Activated T-helper 17 cell treated with anti-CD3 and anti-CD28 coated beads, Interleukin-2, amount 50 U/mL, for 72 hours (primary cell): ENCODE results near the gene HES2. TPM values are rescaled to one million over a fixed set of nuclear protein-coding genes. Genes with fewer than 3 reads are reported as not detected.
"Not testable (repeated sequence)": the region's sequence is repeated elsewhere in the genome, so short reads cannot be mapped to it uniquely, and the experiment has no call there.

Experiments
- ATAC-seq: fragments of 150-1000 bp; cut with Tn5 transposase; replicated peaks from 2 replicates; pipeline ENCODE4 v1.10.0; 2021; ENCODE audit warnings: mild to moderate bottlenecking, moderate library complexity
- H3K27ac Mint-ChIP-seq: one replicate; pipeline ENCODE4 v1.8.0; 2022; ENCODE audit warnings: mixed read lengths
- H3K27me3 Mint-ChIP-seq: one replicate; pipeline ENCODE4 v1.8.0; 2022; ENCODE audit warnings: mixed read lengths
- H3K36me3 Mint-ChIP-seq: one replicate; pipeline ENCODE4 v1.8.0; 2022; ENCODE audit warnings: low read depth, mild to moderate bottlenecking, mixed read lengths
- H3K4me1 Mint-ChIP-seq: one replicate; pipeline ENCODE4 v1.8.0; 2022; ENCODE audit warnings: mixed read lengths
- H3K4me3 Mint-ChIP-seq: one replicate; pipeline ENCODE4 v1.8.0; 2022; ENCODE audit warnings: mild to moderate bottlenecking, mixed read lengths
- H3K9me3 Mint-ChIP-seq: one replicate; pipeline ENCODE4 v1.8.0; 2022; ENCODE audit warnings: mixed read lengths
- total RNA-seq, 2 donors: library from RNA; stranded (reverse); gene quantifications; one replicate each; pipeline ENCODE4 v1.2.3, GENCODE V29; 2022

Gene HES2
- total RNA-seq, 2 donors from 2014 or later = 0.17 to 0.37 TPM

DNA sequence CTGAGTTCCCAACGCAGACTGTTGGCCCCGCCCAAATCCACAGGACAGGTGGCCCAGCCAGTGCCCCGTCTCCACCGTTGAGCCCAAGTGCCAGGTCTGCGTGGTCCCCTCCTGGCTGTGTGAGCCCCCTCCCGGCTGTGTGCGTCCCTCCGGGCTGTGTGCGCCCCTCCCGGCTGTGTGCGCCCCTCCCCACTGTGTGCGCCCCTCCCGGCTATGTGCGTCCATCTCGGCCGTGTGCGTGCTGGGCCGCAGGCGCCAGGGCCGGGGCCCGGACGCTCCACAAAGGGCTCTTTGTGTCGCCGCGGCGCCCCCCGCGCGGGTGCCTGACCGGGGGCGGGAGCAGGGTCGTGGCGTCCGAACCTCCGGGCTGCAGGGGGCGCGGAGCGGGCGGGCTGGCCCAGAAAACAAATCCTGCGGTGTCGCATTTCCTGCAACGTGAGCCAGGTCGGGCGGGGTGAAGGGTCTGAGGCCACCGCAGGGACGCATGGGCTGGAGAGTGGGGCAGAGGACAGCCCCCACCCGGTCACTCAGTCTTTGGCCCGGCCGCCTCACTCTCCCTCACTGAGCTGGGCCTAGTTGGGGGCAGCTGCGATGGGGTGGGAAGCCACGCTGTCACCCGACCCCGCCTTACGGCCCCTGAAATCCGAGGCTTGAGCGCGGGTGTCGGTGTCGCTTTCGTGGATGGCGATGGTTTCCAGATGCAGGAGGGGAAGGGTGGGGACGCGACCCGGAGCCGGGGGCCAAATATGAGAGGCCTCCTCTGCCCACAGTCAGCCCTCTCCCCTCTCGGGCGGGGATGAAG, 27.5 kb upstream of the HES2 start:
- Mint-ChIP-seq H3K4me3 (peak overlapping the region; percentile 65), H3K27me3 (peaks cover 13% of the 10 kb centered on the region), H3K9me3 (no peaks in the 10 kb centered on the region), H3K36me3 (no peaks in the 10 kb centered on the region), H3K27ac (no peak overlapping the region), H3K4me1 (peaks cover 13% of the 10 kb centered on the region)
- no peak for ATAC-seq

DNA sequence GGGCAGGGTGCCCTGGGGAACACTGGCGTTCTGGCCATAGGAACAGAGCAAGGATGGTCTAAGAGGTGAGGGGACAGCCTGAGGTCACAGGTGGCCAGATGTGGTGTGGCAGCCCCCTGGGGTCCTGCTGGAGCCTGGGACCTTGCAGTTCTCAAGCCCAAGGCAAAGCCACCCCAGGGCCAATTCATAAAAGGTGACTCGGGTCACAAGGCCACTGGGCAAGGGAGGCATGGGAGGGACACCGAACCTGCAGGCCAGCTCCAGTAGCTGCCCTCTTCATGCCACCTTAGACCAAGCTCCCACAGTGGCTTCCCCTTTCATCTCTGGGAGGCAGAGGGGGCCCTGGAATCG, 26.9 kb upstream of the HES2 start:
- Mint-ChIP-seq H3K4me3 (peak overlapping the region; percentile 65), H3K9me3 (no peaks in the 10 kb centered on the region), H3K4me1 (peaks cover 13% of the 10 kb centered on the region), H3K36me3 (no peaks in the 10 kb centered on the region), H3K27ac (no peak overlapping the region), H3K27me3 (peaks cover 13% of the 10 kb centered on the region)
- no peak for ATAC-seq

DNA sequence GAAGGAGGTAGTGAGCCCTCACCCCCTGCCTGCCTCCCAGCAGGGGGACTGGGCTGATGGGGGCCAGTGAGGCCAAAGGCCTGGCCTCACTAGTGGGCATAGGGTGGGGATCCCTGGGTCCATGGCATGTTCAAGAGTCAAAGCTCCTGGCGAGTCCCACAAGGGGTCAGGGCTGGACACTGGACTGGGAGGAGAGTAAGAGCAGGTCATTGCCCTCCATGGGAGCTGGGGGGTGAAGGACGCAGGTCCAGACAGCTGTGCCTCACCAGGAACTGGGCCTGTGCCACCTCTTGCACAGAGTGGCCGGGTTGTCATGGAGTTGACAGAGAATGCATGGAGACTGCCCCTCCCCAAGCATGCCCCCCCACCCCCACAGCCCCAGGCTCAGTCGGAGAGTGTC, 26.2 kb upstream of the HES2 start:
- H3K36me3 Mint-ChIP-seq, H3K27ac Mint-ChIP-seq, H3K9me3 Mint-ChIP-seq, ATAC-seq: not testable (repeated sequence)
- Mint-ChIP-seq H3K27me3 (peaks cover 13% of the 10 kb centered on the region), H3K4me3 (peak overlapping the region; percentile 65), H3K4me1 (peaks cover 13% of the 10 kb centered on the region)

DNA sequence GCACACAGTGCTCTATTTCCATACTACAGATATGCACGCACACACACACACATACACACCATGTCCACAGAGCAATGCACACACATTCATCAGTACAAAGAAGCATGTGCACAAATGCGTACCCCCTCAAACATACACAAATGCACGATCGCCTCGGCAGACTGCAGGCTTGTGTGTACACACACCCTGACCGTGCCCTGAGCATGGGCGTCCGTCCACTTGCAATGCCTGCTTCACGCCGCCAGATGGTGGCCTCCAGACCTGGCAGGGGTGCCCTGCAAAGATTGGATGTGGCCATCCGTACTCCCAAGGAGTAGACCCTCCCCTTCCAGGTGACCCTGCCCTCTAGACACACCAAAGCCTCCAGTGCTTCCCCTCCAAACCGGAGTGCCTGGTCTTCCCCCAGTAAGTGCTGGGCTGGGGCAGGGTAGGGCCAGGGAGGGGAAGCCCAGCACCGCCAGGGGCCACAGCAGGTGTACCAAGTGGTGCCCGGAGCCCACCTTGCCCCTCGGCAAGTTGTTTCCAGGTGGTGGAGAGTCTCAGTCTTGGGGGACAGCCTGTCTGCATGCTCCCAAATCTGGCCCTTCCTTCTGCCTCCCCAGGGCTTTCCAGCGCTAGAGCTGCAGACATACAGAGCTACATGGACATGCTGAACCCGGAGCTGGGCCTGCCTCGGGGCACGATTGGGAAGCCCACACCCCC, 25.5 kb upstream of the HES2 start:
- Mint-ChIP-seq H3K4me3 (no peak overlapping the region), H3K36me3 (no peaks in the 10 kb centered on the region), H3K27ac (no peak overlapping the region), H3K4me1 (peaks cover 13% of the 10 kb centered on the region), H3K9me3 (no peaks in the 10 kb centered on the region), H3K27me3 (peaks cover 10% of the 10 kb centered on the region)
- ATAC-seq = peak; percentile 33

DNA sequence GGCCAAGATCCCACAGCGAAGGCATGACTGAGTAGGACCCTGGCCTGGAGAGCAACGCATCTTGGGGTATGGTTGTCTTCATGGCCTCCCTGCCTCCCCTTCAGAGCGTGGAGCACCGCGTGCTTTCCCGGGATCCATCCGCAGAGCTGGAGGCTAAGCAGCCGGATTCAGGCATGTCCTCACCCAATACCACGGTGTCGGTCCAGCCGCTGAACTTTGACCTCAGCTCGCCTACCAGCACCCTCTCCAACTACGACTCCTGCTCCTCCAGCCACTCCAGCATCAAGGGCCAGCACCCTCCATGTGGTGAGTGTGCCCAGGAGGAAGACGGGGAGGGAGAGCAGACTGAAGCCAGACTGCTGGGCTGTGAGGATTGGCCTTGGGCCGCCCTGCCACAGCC, 24.7 kb upstream of the HES2 start:
- H3K4me1 Mint-ChIP-seq = peaks cover 8% of the 10 kb centered on the region
- H3K9me3 Mint-ChIP-seq = no peaks in the 10 kb centered on the region
- peaks cover 7% of the 10 kb centered on the region for H3K27me3 Mint-ChIP-seq
- H3K4me3 Mint-ChIP-seq = no peak overlapping the region
- no peak for ATAC-seq
- no peak overlapping the region for H3K27ac Mint-ChIP-seq
- no peaks in the 10 kb centered on the region for H3K36me3 Mint-ChIP-seq

DNA sequence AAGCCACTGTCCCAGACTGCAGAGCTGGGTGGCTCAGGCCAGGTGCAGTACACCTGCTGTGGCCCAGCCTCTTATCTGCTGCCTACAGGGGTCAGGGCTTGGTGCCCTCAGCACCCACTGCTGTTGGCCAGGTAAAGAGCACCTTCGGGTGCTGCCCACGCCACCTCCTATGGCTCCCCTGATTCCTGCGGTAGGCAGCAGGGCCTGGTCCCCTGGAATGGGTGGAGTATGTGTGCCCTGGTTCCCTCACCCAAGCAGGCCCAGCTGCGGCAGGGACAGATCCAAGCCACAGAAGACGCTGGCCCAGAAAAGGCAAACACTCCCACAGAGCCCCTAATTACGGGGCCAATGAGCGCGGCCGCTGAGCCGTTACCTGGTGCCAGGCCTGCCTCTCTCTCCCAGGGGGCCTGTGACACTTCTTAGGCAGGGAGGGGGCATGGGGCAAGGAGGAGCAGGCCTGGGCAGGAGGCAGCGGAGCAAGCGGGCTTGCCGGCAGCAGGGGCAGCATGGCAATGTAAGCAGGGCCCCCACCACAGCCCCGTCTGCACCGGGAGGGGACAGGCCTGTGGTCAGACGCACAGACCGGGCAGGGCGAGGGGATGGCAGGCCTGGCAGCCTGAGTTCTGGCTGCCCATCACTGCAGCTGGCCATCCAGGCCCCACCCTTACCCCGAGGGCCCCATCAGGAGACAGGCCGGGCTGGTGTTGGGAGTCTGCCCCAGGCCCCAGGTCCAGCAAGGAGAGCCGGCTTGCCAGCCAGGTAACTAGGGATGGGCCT, 23.8 kb upstream of the HES2 start:
- Mint-ChIP-seq H3K9me3 (no peaks in the 10 kb centered on the region), H3K4me1 (peaks cover 5% of the 10 kb centered on the region), H3K4me3 (no peak overlapping the region), H3K27ac (no peak overlapping the region), H3K36me3 (no peaks in the 10 kb centered on the region), H3K27me3 (peaks cover 6% of the 10 kb centered on the region)
- ATAC-seq = no peak

DNA sequence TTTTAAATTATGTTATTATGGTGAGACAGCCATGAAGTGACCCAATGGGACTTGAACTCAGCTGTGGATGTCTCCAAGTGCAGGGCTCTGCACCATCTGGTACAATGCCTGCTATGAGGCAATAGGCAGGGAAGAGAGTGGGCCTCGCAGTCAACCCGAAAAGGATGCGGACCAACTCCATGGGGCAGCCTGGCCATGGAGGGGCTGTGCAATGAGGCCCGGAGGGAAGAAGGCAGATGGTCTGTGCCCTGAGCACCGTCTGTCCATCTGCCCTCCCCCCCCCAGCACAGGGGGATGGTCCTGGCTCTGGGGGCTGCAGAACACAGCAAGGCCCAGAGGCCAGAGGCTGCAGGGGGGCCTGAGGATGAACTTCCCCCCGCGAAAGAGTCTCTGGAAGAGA, 21.9 kb upstream of the HES2 start:
- ATAC-seq = no peak
- Mint-ChIP-seq H3K36me3 (no peaks in the 10 kb centered on the region), H3K9me3 (no peaks in the 10 kb centered on the region), H3K27ac (no peak overlapping the region), H3K27me3 (peaks cover 10% of the 10 kb centered on the region), H3K4me1 (peaks cover 10% of the 10 kb centered on the region), H3K4me3 (peak overlapping the region; percentile 19)

DNA sequence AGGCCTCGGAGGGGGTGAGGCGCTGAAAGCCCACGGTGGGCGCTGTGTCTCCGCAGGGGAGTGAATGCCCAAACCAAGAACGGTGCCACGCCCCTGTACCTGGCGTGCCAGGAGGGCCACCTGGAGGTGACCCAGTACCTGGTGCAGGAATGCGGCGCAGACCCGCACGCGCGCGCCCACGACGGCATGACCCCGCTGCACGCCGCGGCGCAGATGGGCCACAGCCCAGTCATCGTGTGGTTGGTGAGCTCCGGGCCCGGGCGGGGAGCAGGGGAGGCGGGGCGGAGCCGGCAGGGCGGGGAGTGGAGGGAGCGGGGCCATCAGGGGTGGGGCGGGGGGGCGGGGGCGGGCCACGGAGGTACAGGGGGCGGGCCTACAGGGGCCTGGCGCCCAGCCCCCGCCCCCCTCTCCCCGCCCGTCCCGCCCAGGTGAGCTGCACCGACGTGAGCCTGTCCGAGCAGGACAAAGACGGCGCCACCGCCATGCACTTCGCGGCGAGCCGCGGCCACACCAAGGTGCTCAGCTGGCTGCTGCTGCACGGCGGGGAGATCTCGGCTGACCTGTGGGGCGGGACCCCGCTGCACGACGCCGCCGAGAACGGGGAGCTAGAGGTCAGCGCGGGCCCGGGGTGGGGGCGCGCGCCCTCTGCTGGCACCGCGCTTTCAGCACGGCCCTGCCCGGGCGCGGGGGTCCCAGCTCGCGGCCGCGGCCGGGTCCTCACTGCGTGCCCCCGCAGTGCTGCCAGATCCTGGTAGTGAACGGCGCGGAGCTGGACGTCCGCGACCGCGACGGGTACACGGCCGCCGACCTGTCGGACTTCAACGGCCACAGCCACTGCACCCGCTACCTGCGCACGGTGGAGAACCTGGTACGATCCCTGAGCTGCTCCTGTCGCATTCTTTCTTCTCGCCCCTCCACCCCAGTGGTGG, 20.7 kb upstream of the HES2 start:
- Mint-ChIP-seq H3K27ac (no peak overlapping the region), H3K27me3 (peaks cover 10% of the 10 kb centered on the region), H3K36me3 (no peaks in the 10 kb centered on the region), H3K4me3 (peak overlapping the region; percentile 48), H3K9me3 (no peaks in the 10 kb centered on the region), H3K4me1 (peaks cover 10% of the 10 kb centered on the region)
- peak; percentile 91 for ATAC-seq

DNA sequence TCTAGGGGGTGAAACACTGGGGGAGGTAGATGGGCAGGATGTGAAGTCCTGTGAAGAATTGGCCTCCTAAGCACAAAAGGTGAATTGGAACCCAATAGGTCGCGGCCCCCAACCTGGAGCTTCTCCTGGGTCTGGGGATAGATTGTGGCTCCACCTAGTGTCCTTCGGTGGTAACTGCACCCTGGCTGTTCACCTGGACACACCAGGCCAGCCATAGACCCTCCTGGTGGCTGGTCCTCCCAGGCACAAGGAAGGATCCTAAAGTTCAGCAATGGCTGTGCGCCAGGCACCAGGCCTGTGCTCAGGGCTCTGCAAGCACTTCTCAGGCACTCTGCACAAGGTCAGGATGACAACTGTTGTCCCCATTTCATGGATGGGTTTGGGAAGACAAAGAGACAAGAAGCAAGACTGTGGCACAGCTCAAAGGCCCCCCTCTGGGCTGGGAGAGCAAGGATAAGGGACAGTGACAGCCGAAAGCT, 18.4 kb upstream of the HES2 start:
- no peak overlapping the region for H3K4me3 Mint-ChIP-seq
- H3K9me3 Mint-ChIP-seq = no peaks in the 10 kb centered on the region

DNA sequence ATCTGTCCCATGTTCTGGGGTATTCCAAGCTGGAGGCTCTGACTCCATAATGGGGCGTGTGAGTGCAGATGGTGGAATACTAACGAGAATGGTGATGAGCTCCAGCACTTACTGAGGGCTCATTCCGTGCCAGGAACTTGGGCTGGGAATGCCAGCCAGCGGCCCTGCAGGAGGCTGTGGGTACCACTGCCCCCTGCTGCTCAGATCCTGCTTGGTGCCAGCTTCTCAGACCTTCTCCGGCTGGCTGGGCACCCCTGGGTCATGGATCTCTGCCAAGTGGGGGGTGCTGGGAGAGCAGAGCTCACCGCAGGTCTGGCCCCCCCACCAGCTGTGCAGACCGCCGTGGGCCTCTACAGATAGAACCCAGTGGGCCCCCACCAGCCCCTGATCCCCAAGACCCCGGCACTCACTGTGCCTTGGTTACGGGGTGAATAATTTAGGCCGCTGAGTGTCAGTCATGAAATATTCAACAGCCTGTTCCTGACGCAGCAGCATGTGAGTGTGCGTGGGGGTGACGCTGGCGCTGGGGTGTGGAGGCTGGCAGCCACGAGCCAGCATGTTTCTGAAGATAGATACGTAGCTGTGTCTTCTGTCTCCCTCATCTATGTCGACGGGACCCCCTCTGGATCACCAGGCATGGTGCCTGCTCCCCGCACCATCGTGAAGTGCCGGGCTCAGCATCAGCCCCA, 17.4 kb upstream of the HES2 start:
- not testable (repeated sequence) for H3K9me3 Mint-ChIP-seq, H3K36me3 Mint-ChIP-seq, H3K4me3 Mint-ChIP-seq, H3K4me1 Mint-ChIP-seq, H3K27me3 Mint-ChIP-seq, H3K27ac Mint-ChIP-seq, ATAC-seq

More for the DNA sequence above, 18.4 kb upstream of the HES2 start:
- Mint-ChIP-seq H3K27ac (no peak overlapping the region), H3K36me3 (no peaks in the 10 kb centered on the region), H3K4me1 (peaks cover 4% of the 10 kb centered on the region), H3K27me3 (peaks cover 7% of the 10 kb centered on the region)
- peak; percentile 64 for ATAC-seq

DNA sequence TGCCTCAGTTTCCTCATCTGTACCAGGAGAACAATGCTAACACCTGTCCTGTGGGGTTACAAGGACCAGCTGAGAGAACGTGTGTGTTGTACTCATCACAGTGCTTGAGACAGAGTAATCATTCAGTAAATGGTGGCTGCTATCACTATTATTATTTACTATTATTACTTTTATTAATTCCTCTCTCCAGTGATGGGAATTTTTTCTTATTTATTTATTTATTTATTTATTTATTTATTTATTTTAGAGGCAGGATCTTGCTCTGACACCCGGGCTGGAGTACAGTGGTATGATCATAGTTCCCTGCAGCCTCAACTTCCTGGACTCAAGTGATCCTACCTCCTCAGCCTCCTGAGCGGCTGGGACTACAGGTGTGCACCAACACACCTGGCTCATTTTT, 16.6 kb upstream of the HES2 start:
- not testable (repeated sequence) for H3K9me3 Mint-ChIP-seq, H3K4me1 Mint-ChIP-seq, ATAC-seq

DNA sequence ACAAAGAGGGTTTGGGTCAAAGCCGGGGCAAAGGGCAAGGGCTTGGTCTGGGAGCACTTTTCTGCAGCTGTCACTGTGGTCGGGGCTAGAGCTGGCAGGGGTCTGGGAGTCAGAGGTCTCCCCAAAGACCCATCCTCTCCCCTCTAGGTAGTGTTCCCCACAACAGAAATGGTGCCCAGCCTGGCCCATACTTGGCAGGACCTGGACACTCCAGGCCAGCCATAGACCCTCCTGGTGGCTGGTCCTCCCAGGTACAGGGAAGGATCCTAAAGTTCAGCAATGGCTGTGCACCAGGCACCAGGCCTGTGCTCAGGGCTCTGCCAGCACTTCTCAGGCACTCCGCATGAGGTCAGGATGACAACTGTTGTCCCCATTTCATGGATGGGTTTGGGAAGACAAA, 15.8 kb upstream of the HES2 start:
- no peak for ATAC-seq
- no peaks in the 10 kb centered on the region for H3K9me3 Mint-ChIP-seq
- H3K4me1 Mint-ChIP-seq = peaks cover 4% of the 10 kb centered on the region
- no peak overlapping the region for H3K27ac Mint-ChIP-seq
- H3K4me3 Mint-ChIP-seq = no peak overlapping the region
- peaks cover 7% of the 10 kb centered on the region for H3K27me3 Mint-ChIP-seq
- H3K36me3 Mint-ChIP-seq = no peaks in the 10 kb centered on the region

More for the DNA sequence above, 16.6 kb upstream of the HES2 start:
- not testable (repeated sequence) for H3K36me3 Mint-ChIP-seq, H3K4me3 Mint-ChIP-seq, H3K27ac Mint-ChIP-seq, H3K27me3 Mint-ChIP-seq

DNA sequence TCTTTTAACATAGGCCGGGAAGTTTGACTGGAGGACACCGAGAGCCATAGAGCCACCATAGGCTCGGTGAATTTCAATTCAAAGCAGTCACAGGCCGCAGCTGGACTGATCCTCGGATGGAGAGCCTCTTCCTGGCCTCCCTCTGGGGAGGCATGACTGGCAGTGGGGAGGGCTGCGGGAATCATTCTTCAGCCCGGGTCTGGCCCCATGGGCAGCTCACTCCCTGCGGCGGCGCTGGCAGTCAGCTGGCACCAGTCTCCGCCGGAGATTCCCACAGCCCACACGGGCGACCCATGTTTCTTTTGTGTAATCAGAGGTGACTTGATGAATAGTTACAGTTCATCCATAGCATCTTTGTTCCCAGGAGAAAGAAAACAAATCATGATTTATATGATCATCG, 15.4 kb upstream of the HES2 start:
- peaks cover 4% of the 10 kb centered on the region for H3K4me1 Mint-ChIP-seq
- H3K9me3 Mint-ChIP-seq = no peaks in the 10 kb centered on the region
- ATAC-seq = no peak

More for the DNA sequence above, 15.4 kb upstream of the HES2 start:
- Mint-ChIP-seq H3K27me3 (peaks cover 7% of the 10 kb centered on the region), H3K4me3 (no peak overlapping the region), H3K27ac (no peak overlapping the region), H3K36me3 (no peaks in the 10 kb centered on the region)
